Measurements from ENCODE around the gene NFKB1.

DNA sequence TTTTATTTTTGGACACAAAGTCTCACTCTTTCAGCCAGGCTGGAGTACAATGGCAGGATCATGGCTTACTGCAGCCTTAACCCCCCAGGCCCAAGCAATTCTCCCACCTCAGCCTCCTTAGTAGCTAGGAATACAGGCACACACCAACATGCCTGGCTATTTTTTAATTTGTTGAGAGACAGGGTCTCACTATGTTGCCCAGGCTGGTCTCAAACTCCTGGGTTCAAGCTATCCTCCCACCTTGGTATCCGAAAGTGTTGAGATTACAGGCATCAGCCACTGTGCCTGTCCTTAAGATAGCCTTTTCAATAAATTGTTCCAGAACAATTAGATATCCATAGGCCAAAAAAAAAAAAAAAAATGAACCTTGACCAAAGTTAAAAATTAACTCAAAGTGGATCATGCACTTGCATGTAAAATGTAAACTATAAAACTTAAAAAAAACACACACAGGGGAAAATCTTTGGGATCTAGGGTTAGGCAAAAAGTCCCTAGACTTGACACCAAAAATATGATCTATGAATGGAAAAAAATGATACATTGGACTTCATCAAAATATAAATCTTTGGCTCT, 28.6 kb upstream of the NFKB1 start:
- TF ChIP-seq POLR2AphosphoS5 (IDR thresholded peaks at IDR 0.05; ENCODE audit: low read depth) (no peak), GABPA (IDR thresholded peaks at IDR 0.05; ENCODE audit: low read depth) (no peak)
- TF ChIP-seq, protein P1, sequence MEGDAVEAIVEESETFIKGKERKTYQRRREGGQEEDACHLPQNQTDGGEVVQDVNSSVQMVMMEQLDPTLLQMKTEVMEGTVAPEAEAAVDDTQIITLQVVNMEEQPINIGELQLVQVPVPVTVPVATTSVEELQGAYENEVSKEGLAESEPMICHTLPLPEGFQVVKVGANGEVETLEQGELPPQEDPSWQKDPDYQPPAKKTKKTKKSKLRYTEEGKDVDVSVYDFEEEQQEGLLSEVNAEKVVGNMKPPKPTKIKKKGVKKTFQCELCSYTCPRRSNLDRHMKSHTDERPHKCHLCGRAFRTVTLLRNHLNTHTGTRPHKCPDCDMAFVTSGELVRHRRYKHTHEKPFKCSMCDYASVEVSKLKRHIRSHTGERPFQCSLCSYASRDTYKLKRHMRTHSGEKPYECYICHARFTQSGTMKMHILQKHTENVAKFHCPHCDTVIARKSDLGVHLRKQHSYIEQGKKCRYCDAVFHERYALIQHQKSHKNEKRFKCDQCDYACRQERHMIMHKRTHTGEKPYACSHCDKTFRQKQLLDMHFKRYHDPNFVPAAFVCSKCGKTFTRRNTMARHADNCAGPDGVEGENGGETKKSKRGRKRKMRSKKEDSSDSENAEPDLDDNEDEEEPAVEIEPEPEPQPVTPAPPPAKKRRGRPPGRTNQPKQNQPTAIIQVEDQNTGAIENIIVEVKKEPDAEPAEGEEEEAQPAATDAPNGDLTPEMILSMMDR (IDR thresholded peaks at IDR 0.05; ENCODE audit: insufficient read depth, low read length): no peak
- TF ChIP-seq, protein P2, sequence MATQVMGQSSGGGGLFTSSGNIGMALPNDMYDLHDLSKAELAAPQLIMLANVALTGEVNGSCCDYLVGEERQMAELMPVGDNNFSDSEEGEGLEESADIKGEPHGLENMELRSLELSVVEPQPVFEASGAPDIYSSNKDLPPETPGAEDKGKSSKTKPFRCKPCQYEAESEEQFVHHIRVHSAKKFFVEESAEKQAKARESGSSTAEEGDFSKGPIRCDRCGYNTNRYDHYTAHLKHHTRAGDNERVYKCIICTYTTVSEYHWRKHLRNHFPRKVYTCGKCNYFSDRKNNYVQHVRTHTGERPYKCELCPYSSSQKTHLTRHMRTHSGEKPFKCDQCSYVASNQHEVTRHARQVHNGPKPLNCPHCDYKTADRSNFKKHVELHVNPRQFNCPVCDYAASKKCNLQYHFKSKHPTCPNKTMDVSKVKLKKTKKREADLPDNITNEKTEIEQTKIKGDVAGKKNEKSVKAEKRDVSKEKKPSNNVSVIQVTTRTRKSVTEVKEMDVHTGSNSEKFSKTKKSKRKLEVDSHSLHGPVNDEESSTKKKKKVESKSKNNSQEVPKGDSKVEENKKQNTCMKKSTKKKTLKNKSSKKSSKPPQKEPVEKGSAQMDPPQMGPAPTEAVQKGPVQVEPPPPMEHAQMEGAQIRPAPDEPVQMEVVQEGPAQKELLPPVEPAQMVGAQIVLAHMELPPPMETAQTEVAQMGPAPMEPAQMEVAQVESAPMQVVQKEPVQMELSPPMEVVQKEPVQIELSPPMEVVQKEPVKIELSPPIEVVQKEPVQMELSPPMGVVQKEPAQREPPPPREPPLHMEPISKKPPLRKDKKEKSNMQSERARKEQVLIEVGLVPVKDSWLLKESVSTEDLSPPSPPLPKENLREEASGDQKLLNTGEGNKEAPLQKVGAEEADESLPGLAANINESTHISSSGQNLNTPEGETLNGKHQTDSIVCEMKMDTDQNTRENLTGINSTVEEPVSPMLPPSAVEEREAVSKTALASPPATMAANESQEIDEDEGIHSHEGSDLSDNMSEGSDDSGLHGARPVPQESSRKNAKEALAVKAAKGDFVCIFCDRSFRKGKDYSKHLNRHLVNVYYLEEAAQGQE (IDR thresholded peaks at IDR 0.05; ENCODE audit: insufficient replicate concordance, low read depth): no peak
